Bronchus fibroblast of lung (primary cell): Measurements from ENCODE around the gene KCNT2. TPM values are rescaled to one million over a fixed set of nuclear protein-coding genes. Genes with fewer than 3 reads are reported as not detected.

Experiments
- total RNA-seq: library from RNA; depleted of rRNA; stranded (reverse); fragments of >200 nt; gene quantifications from 2 replicates; pipeline ENCODE4 v1.2.3, GENCODE V29; 2015

Gene KCNT2
- total RNA-seq = 1.3 and 1.6 TPM in 2 replicates

GRCh38 chr1:196608390-196609369, at the start of gene KCNT2:
KCNT2 (minus strand) TSS chr1:196608440; CDS start chr1:196608309, 131 bp downstream.

GRCh38 chr1:196651637-196652215, 43.5 kb upstream of the KCNT2 start, which contains the start of gene CFH:
CFH (plus strand) TSS chr1:196652043; CDS start chr1:196652118, 75 bp downstream.

Other genes with a start within 250 kb of the KCNT2 start
- gene CFH, start 43.6 kb upstream of the KCNT2 start, total RNA-seq = 30.6 and 35.6 TPM in 2 replicates
- gene CFHR3, start 166.4 kb upstream of the KCNT2 start, total RNA-seq = not detected in 2 replicates
- 0.17 TPM in 1 of 2 replicates, not detected in the other for gene CFHR1, start 211.3 kb upstream of the KCNT2 start, total RNA-seq